Measurements from ENCODE around the gene TPM4. TPM values are rescaled to one million over a fixed set of nuclear protein-coding genes. Genes with fewer than 3 reads are reported as not detected.

Gene TPM4
- total and polyA plus RNA-seq, 2 of the 13 experiments (the other 11 are each of a cell fraction or from before 2014, with no cell fraction given), result 180 to 188 TPM

DNA sequence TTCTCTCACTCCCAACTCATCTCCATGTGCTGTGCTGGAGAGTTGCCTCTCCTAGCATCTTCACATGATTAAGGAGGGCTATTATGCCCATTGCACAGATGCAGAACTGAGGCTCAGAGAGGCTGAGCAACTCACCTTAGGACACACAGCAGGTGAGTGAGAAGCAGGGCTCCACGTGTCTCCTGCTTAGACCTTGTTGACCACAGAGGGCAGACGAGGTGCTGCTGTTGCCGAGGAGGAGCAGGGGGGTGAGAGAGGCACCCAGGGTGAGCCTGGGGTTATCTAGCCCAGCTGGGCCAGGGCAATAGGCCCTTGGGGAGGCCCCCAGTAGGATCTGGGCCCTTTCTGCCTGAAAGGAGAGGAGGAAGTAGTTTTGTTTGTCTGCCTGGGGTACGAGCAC, 64.7 kb downstream of the TPM4 start (continued):
- TF ChIP-seq FOXK1 (CRISPR knock-in tag; IDR thresholded peaks at IDR 0.05; ENCODE audit: borderline replicate concordance, low read depth), result no peak
- no peak for TF ChIP-seq SRSF1 (optimal IDR thresholded peaks at IDR 0.05; ENCODE audit: low read depth, low read length)
- TF ChIP-seq TEAD3 (CRISPR knock-in tag; optimal IDR thresholded peaks at IDR 0.05; ENCODE audit: borderline replicate concordance), result no peak
- TF ChIP-seq, protein P1, sequence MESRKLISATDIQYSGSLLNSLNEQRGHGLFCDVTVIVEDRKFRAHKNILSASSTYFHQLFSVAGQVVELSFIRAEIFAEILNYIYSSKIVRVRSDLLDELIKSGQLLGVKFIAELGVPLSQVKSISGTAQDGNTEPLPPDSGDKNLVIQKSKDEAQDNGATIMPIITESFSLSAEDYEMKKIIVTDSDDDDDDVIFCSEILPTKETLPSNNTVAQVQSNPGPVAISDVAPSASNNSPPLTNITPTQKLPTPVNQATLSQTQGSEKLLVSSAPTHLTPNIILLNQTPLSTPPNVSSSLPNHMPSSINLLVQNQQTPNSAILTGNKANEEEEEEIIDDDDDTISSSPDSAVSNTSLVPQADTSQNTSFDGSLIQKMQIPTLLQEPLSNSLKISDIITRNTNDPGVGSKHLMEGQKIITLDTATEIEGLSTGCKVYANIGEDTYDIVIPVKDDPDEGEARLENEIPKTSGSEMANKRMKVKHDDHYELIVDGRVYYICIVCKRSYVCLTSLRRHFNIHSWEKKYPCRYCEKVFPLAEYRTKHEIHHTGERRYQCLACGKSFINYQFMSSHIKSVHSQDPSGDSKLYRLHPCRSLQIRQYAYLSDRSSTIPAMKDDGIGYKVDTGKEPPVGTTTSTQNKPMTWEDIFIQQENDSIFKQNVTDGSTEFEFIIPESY (CRISPR knock-in tag; IDR thresholded peaks at IDR 0.05), result no peak
- no peak for TF ChIP-seq MXD4 (CRISPR knock-in tag; IDR thresholded peaks at IDR 0.05)
- no peak for TF ChIP-seq ZNF414 (CRISPR knock-in tag; IDR thresholded peaks at IDR 0.05)
- TF ChIP-seq, protein P2, sequence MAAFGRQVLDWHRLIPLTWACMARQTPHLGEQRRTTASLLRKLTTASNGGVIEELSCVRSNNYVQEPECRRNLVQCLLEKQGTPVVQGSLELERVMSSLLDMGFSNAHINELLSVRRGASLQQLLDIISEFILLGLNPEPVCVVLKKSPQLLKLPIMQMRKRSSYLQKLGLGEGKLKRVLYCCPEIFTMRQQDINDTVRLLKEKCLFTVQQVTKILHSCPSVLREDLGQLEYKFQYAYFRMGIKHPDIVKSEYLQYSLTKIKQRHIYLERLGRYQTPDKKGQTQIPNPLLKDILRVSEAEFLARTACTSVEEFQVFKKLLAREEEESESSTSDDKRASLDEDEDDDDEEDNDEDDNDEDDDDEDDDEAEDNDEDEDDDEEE (CRISPR knock-in tag; IDR thresholded peaks at IDR 0.05), result no peak
- no peak for TF ChIP-seq ZNF335 (CRISPR knock-in tag; IDR thresholded peaks at IDR 0.05)
- TF ChIP-seq ZNF460 (CRISPR knock-in tag; IDR thresholded peaks at IDR 0.05; ENCODE audit: borderline replicate concordance), result no peak
- no peak for TF ChIP-seq MTA3 (CRISPR knock-in tag; IDR thresholded peaks at IDR 0.05)
- TF ChIP-seq MAFF (IDR thresholded peaks at IDR 0.05; ENCODE audit: low read depth, low read length), result no peak
- no peak for TF ChIP-seq ATF6 (CRISPR knock-in tag; conservative IDR thresholded peaks at IDR 0.05)
- TF ChIP-seq, protein P3, sequence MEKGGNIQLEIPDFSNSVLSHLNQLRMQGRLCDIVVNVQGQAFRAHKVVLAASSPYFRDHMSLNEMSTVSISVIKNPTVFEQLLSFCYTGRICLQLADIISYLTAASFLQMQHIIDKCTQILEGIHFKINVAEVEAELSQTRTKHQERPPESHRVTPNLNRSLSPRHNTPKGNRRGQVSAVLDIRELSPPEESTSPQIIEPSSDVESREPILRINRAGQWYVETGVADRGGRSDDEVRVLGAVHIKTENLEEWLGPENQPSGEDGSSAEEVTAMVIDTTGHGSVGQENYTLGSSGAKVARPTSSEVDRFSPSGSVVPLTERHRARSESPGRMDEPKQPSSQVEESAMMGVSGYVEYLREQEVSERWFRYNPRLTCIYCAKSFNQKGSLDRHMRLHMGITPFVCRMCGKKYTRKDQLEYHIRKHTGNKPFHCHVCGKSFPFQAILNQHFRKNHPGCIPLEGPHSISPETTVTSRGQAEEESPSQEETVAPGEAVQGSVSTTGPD (CRISPR knock-in tag; IDR thresholded peaks at IDR 0.05), result no peak
- no peak for TF ChIP-seq CENPX (CRISPR knock-in tag; IDR thresholded peaks at IDR 0.05)
- TF ChIP-seq FOXC1 (CRISPR knock-in tag; IDR thresholded peaks at IDR 0.05; ENCODE audit: borderline replicate concordance), result no peak
- TF ChIP-seq ZNF484 (CRISPR knock-in tag; IDR thresholded peaks at IDR 0.05; ENCODE audit: borderline replicate concordance, low read depth), result no peak
- no peak for TF ChIP-seq PPARG (CRISPR knock-in tag; conservative IDR thresholded peaks at IDR 0.05)
- 0 out of 2 replicates have a peak, but pooled peaks have one; percentile 13 for TF ChIP-seq ZFP91 (CRISPR knock-in tag; IDR thresholded peaks at IDR 0.05; ENCODE audit: borderline replicate concordance)
- TF ChIP-seq ZNF563 (CRISPR knock-in tag; IDR thresholded peaks at IDR 0.05), result no peak
- TF ChIP-seq, protein P4, sequence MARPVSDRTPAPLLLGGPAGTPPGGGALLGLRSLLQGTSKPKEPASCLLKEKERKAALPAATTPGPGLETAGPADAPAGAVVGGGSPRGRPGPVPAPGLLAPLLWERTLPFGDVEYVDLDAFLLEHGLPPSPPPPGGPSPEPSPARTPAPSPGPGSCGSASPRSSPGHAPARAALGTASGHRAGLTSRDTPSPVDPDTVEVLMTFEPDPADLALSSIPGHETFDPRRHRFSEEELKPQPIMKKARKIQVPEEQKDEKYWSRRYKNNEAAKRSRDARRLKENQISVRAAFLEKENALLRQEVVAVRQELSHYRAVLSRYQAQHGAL (CRISPR knock-in tag; IDR thresholded peaks at IDR 0.05; ENCODE audit: not compliant biosample characterization), result no peak
- TF ChIP-seq PAF1 (CRISPR knock-in tag; IDR thresholded peaks at IDR 0.05), result no peak

Data from HepG2 (cell line).